Measurements from ENCODE around the gene EYA4.

Gene EYA4

DNA sequence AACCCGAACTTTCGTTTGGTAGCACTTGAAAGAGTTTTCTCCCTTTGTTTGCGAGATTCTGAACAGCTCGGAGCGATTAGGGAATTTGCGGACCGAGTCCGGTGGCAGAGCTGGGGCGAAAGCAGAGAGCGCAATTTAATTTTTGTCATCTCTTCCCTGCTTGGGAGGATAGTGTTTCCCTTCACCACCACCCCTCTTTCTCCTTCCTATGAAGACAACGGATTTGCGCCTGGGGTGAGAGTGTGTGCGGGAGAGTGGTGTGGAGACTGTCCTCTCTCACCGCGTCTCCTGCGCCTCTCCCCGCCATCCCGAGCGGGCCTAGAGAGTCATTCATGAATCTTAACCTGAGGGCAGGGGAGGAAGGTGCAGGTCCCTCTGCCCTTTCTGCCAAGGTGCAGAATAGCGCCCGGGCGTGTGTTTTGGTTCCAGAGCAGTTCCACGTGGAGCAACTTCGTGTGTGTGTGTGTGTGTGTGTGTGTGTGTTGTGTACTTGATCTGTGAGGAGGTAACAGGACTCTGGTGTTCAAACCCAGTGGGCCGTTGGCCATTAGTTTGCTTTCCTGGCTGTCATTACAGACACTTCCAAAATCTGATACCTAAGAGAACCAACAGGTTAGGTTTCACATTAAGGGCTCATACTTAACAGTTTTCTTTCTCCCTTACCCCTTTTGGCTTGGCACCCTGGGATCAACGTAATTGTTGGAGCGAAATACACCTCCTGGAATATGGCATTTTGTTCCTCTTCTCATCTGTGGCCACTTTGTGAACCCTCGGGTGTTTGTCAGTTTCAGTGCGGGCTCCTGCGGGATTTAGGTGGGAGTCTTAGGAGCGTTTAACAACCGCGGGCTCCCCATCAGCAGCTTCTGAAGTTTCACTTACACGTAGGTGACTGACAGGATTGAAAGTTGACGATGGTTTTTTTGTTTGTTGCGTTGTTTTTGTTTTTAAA is 1.8 kb downstream of the EYA4 start (continued):
- TF ChIP-seq, protein P1, sequence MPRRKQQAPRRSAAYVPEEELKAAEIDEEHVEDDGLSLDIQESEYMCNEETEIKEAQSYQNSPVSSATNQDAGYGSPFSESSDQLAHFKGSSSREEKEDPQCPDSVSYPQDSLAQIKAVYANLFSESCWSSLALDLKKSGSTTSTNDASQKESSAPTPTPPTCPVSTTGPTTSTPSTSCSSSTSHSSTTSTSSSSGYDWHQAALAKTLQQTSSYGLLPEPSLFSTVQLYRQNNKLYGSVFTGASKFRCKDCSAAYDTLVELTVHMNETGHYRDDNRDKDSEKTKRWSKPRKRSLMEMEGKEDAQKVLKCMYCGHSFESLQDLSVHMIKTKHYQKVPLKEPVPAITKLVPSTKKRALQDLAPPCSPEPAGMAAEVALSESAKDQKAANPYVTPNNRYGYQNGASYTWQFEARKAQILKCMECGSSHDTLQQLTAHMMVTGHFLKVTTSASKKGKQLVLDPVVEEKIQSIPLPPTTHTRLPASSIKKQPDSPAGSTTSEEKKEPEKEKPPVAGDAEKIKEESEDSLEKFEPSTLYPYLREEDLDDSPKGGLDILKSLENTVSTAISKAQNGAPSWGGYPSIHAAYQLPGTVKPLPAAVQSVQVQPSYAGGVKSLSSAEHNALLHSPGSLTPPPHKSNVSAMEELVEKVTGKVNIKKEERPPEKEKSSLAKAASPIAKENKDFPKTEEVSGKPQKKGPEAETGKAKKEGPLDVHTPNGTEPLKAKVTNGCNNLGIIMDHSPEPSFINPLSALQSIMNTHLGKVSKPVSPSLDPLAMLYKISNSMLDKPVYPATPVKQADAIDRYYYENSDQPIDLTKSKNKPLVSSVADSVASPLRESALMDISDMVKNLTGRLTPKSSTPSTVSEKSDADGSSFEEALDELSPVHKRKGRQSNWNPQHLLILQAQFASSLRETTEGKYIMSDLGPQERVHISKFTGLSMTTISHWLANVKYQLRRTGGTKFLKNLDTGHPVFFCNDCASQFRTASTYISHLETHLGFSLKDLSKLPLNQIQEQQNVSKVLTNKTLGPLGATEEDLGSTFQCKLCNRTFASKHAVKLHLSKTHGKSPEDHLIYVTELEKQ (tag by site-specific recombination; IDR thresholded peaks at IDR 0.05; ENCODE audit: borderline replicate concordance): no peak
- TF ChIP-seq ZNF514 (tag by site-specific recombination; IDR thresholded peaks at IDR 0.05) (no peak), ZNF626 (tag by site-specific recombination; IDR thresholded peaks at IDR 0.05) (no peak), ZBTB48 (tag by site-specific recombination; IDR thresholded peaks at IDR 0.05) (peak; percentile 96), ZNF433 (tag by site-specific recombination; IDR thresholded peaks at IDR 0.05; ENCODE audit: low read depth) (no peak), ZNF155 (tag by site-specific recombination; IDR thresholded peaks at IDR 0.05) (no peak), ZNF549 (tag by site-specific recombination; IDR thresholded peaks at IDR 0.05) (no peak), ZNF629 (tag by site-specific recombination; IDR thresholded peaks at IDR 0.05) (no peak; the same call in 1 of the 2 replicates), ZNF24 (tag by site-specific recombination; IDR thresholded peaks at IDR 0.05) (no peak), KLF9 (tag by site-specific recombination; IDR thresholded peaks at IDR 0.05; ENCODE audit: low read depth) (no peak), ZNF600 (tag by site-specific recombination; IDR thresholded peaks at IDR 0.05) (peak; percentile 90), HOXA7 (CRISPR knock-in tag; IDR thresholded peaks at IDR 0.05; ENCODE audit: borderline replicate concordance) (no peak), ZNF2 (tag by site-specific recombination; IDR thresholded peaks at IDR 0.05) (peak; percentile 70; the same call in 1 of the 2 replicates), ZBTB8A (tag by site-specific recombination; IDR thresholded peaks at IDR 0.05) (no peak), WT1 (tag by site-specific recombination; IDR thresholded peaks at IDR 0.05) (no peak), ZNF837 (tag by site-specific recombination; IDR thresholded peaks at IDR 0.05) (no peak), ZNF37A (tag by site-specific recombination; IDR thresholded peaks at IDR 0.05) (no peak), HOXD13 (CRISPR knock-in tag; IDR thresholded peaks at IDR 0.05; ENCODE audit: borderline replicate concordance) (no peak; the same call in 1 of the 2 replicates), ZNF266 (tag by site-specific recombination; IDR thresholded peaks at IDR 0.05; ENCODE audit: low read depth) (no peak), ZNF391 (tag by site-specific recombination; IDR thresholded peaks at IDR 0.05; ENCODE audit: borderline replicate concordance, low read depth) (no peak), ZNF544 (tag by site-specific recombination; IDR thresholded peaks at IDR 0.05) (no peak), ZBTB7A (tag by site-specific recombination; IDR thresholded peaks at IDR 0.05; ENCODE audit: low read depth) (no peak), ZNF302 (tag by site-specific recombination; IDR thresholded peaks at IDR 0.05; ENCODE audit: low read depth) (no peak), ZNF530 (tag by site-specific recombination; IDR thresholded peaks at IDR 0.05; ENCODE audit: low read depth) (no peak)
- TF ChIP-seq, protein P2, sequence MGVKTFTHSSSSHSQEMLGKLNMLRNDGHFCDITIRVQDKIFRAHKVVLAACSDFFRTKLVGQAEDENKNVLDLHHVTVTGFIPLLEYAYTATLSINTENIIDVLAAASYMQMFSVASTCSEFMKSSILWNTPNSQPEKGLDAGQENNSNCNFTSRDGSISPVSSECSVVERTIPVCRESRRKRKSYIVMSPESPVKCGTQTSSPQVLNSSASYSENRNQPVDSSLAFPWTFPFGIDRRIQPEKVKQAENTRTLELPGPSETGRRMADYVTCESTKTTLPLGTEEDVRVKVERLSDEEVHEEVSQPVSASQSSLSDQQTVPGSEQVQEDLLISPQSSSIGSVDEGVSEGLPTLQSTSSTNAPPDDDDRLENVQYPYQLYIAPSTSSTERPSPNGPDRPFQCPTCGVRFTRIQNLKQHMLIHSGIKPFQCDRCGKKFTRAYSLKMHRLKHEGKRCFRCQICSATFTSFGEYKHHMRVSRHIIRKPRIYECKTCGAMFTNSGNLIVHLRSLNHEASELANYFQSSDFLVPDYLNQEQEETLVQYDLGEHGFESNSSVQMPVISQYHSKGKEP (tag by site-specific recombination; IDR thresholded peaks at IDR 0.05): no peak
- TF ChIP-seq, protein P3, sequence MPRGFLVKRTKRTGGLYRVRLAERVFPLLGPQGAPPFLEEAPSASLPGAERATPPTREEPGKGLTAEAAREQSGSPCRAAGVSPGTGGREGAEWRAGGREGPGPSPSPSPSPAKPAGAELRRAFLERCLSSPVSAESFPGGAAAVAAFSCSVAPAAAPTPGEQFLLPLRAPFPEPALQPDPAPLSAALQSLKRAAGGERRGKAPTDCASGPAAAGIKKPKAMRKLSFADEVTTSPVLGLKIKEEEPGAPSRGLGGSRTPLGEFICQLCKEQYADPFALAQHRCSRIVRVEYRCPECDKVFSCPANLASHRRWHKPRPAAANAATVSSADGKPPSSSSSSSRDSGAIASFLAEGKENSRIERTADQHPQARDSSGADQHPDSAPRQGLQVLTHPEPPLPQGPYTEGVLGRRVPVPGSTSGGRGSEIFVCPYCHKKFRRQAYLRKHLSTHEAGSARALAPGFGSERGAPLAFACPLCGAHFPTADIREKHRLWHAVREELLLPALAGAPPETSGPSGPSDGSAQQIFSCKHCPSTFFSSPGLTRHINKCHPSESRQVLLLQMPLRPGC (tag by site-specific recombination; IDR thresholded peaks at IDR 0.05): no peak
- TF ChIP-seq, protein P4, sequence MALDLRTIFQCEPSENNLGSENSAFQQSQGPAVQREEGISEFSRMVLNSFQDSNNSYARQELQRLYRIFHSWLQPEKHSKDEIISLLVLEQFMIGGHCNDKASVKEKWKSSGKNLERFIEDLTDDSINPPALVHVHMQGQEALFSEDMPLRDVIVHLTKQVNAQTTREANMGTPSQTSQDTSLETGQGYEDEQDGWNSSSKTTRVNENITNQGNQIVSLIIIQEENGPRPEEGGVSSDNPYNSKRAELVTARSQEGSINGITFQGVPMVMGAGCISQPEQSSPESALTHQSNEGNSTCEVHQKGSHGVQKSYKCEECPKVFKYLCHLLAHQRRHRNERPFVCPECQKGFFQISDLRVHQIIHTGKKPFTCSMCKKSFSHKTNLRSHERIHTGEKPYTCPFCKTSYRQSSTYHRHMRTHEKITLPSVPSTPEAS (tag by site-specific recombination; IDR thresholded peaks at IDR 0.05): peak; percentile 97
- TF ChIP-seq, protein P5, sequence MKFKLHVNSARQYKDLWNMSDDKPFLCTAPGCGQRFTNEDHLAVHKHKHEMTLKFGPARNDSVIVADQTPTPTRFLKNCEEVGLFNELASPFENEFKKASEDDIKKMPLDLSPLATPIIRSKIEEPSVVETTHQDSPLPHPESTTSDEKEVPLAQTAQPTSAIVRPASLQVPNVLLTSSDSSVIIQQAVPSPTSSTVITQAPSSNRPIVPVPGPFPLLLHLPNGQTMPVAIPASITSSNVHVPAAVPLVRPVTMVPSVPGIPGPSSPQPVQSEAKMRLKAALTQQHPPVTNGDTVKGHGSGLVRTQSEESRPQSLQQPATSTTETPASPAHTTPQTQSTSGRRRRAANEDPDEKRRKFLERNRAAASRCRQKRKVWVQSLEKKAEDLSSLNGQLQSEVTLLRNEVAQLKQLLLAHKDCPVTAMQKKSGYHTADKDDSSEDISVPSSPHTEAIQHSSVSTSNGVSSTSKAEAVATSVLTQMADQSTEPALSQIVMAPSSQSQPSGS (tag by site-specific recombination; IDR thresholded peaks at IDR 0.05; ENCODE audit: low read depth): no peak
